ENCODE data around the gene JPH2.
A peak's percentile ranks its signal among the peaks of the same experiment; 100 is the strongest.

The JPH2 gene

DNA sequence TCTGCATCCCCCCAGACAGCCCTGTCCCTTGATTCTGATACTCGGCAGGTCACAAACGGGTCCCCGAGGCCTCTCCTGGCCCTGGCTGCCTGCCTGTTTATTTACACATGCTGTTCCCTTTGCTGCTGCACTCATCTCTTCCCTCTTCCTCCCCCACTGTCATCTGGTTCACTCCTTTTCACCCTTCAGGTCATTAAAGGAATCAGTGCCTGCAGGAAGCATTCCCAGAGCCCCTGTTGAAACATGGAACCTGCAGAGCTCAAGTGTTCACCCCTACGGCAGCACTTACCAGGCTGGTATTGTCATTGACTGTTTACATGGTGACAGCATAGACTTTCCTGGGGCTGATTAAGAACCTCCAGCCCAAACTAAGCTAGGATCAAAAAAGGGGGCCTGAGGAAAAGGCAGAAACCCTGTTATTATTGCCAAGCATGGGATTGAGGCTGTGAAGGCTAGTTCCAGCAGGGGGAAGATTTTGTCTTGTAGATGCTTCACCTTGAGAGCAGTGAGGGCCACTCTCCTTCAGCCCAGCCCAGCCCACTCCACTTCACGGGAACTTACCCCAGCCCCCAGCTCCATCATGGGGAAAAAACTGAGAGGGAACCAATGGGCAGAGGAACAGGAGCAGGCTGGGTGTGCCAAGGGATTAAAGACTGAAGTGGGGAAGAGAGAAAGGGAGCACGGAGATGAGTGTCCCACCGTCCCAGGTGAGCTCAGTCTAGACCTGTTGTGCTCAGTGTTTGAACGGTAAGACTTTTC is 73.2 kb downstream of the JPH2 start:
- no peak for ATAC-seq
- no peak for TF ChIP-seq ISL1 (CRISPR knock-in tag; IDR thresholded peaks at IDR 0.05)
- TF ChIP-seq ZFP30 (CRISPR knock-in tag; IDR thresholded peaks at IDR 0.05), result no peak
- TF ChIP-seq CSRNP3 (CRISPR knock-in tag; IDR thresholded peaks at IDR 0.05), result no peak
- TF ChIP-seq CSDC2 (CRISPR knock-in tag; IDR thresholded peaks at IDR 0.05), result no peak

- no peak for ATAC-seq
- TF ChIP-seq TCF4 (CRISPR knock-in tag; IDR thresholded peaks at IDR 0.05; ENCODE audit: borderline replicate concordance) (no peak), PPARA (CRISPR knock-in tag; IDR thresholded peaks at IDR 0.05; ENCODE audit: borderline replicate concordance) (no peak), CSDC2 (CRISPR knock-in tag; IDR thresholded peaks at IDR 0.05) (no peak), POU6F1 (CRISPR knock-in tag; IDR thresholded peaks at IDR 0.05; ENCODE audit: borderline replicate concordance, low read depth) (no peak), ZNF70 (CRISPR knock-in tag; IDR thresholded peaks at IDR 0.05) (no peak), ESRRG (CRISPR knock-in tag; IDR thresholded peaks at IDR 0.05) (no peak), OSR1 (CRISPR knock-in tag; IDR thresholded peaks at IDR 0.05) (no peak), ISL1 (CRISPR knock-in tag; IDR thresholded peaks at IDR 0.05) (no peak), CSRNP3 (CRISPR knock-in tag; IDR thresholded peaks at IDR 0.05) (no peak), ZNF8 (CRISPR knock-in tag; IDR thresholded peaks at IDR 0.05) (no peak), ZFP30 (CRISPR knock-in tag; IDR thresholded peaks at IDR 0.05) (no peak)
- TF ChIP-seq, protein P1, sequence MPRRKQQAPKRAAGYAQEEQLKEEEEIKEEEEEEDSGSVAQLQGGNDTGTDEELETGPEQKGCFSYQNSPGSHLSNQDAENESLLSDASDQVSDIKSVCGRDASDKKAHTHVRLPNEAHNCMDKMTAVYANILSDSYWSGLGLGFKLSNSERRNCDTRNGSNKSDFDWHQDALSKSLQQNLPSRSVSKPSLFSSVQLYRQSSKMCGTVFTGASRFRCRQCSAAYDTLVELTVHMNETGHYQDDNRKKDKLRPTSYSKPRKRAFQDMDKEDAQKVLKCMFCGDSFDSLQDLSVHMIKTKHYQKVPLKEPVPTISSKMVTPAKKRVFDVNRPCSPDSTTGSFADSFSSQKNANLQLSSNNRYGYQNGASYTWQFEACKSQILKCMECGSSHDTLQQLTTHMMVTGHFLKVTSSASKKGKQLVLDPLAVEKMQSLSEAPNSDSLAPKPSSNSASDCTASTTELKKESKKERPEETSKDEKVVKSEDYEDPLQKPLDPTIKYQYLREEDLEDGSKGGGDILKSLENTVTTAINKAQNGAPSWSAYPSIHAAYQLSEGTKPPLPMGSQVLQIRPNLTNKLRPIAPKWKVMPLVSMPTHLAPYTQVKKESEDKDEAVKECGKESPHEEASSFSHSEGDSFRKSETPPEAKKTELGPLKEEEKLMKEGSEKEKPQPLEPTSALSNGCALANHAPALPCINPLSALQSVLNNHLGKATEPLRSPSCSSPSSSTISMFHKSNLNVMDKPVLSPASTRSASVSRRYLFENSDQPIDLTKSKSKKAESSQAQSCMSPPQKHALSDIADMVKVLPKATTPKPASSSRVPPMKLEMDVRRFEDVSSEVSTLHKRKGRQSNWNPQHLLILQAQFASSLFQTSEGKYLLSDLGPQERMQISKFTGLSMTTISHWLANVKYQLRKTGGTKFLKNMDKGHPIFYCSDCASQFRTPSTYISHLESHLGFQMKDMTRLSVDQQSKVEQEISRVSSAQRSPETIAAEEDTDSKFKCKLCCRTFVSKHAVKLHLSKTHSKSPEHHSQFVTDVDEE (CRISPR knock-in tag; IDR thresholded peaks at IDR 0.05), result no peak
Observed at GRCh38 chr20:44112889-44113617, 73.9 kb downstream of the JPH2 start.

DNA sequence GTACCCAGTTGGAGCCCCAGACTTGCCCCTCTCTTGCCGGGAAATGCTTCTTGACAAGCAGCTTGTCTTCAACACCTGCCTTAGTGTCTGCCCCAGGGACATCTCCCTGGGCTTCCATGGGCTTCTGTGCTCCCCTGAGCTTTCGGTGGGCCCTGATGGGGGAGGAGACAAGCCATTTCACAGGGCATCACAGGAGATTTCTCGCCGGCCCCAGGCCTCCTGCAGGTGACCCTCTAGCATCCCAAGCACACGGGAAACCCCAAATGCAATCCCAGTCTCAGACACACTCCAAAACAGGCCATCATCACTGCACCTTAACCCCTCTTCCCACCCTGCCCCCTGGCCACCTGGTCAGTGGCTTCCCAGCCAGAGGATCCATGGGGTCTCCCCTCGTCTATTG is 74.5 kb downstream of the JPH2 start:
- no peak for TF ChIP-seq ESRRG (CRISPR knock-in tag; IDR thresholded peaks at IDR 0.05)
- no peak for TF ChIP-seq TOX (CRISPR knock-in tag; IDR thresholded peaks at IDR 0.05; ENCODE audit: borderline replicate concordance)
- no peak for ATAC-seq

DNA sequence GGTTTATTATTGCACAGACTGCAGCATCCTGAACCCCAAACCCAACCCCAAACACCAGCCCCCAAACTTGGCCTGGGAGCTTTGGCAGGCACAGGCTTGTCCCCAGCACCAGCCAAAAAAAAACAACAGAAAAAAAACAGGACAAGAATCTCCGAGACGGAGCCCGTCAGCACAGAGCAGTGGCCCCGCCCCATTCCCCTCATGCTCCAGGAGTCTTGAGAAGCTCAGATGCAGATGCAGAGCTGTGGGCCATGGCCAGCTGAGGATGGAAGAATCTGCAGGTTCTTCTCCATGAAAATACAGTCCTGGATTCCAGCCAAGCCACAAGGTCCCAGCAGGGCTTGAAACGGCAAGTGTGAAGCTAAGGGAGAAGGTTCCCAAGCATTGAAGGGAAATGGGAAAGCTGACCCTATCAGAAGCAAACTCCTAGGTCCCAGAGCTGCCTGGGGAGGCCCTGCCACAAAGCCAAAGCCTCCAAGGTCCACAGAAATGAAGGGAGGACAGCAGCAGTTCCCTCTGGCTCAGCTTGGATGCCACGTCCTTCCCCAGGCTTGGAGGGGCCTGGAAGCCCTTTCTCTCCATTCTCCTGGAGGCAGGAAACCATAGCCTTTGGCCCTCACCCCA is 75.2 kb downstream of the JPH2 start:
- no peak for TF ChIP-seq SNAI2 (CRISPR knock-in tag; IDR thresholded peaks at IDR 0.05)
- no peak for TF ChIP-seq ZNF8 (CRISPR knock-in tag; IDR thresholded peaks at IDR 0.05)
- no peak for TF ChIP-seq CSRNP3 (CRISPR knock-in tag; IDR thresholded peaks at IDR 0.05)
- TF ChIP-seq ZNF70 (CRISPR knock-in tag; IDR thresholded peaks at IDR 0.05), result no peak
- no peak for TF ChIP-seq ZFP3 (CRISPR knock-in tag; IDR thresholded peaks at IDR 0.05)
- no peak for TF ChIP-seq CSDC2 (CRISPR knock-in tag; IDR thresholded peaks at IDR 0.05)
- no peak for TF ChIP-seq ESRRG (CRISPR knock-in tag; IDR thresholded peaks at IDR 0.05)
- TF ChIP-seq PPARA (CRISPR knock-in tag; IDR thresholded peaks at IDR 0.05; ENCODE audit: borderline replicate concordance), result no peak
- TF ChIP-seq PATZ1 (CRISPR knock-in tag; IDR thresholded peaks at IDR 0.05; ENCODE audit: borderline replicate concordance), result no peak
- no peak for TF ChIP-seq ISL1 (CRISPR knock-in tag; IDR thresholded peaks at IDR 0.05)
- TF ChIP-seq TCF4 (CRISPR knock-in tag; IDR thresholded peaks at IDR 0.05; ENCODE audit: borderline replicate concordance), result no peak
- no peak for TF ChIP-seq ZC3H10 (CRISPR knock-in tag; IDR thresholded peaks at IDR 0.05)
- ATAC-seq, result peak; percentile 56
